Breast epithelium (tissue), 3 donors: ENCODE data around the gene WNK2.

ENCODE experiments used
- CTCF ChIP-seq, 3 donors: fragments of 450-650 bp; IDR thresholded peaks; one replicate each; pipeline ENCODE4 v1.5.1; 2016 to 2017; ENCODE audit warnings: antibody characterized with exemption in 3 of 3, mild to moderate bottlenecking in 3 of 3, moderate library complexity in 3 of 3
- POLR2A ChIP-seq: fragments of 450-650 bp; IDR thresholded peaks from one replicate; pipeline ENCODE4 v1.6.1; 2016; ENCODE audit warnings: antibody characterized with exemption, mild to moderate bottlenecking, moderate library complexity
- POLR2AphosphoS5 ChIP-seq, 3 donors: sonication (generic); formaldehyde crosslinking; IDR thresholded peaks; one replicate each; pipeline ENCODE4 v1.6.1; 2017; ENCODE audit warnings: antibody characterized with exemption in 3 of 3

- TF ChIP-seq POLR2AphosphoS5 (IDR thresholded peaks at IDR 0.05) (no peak), POLR2A (no peak), CTCF (IDR thresholded peaks at IDR 0.05) (no peak)
Measured at GRCh38 chr9:93300175-93300572, 116.2 kb downstream of the WNK2 start.
